Measurements from ENCODE around the gene PDE6B. TPM values are rescaled to one million over a fixed set of nuclear protein-coding genes. Genes with fewer than 3 reads are reported as not detected.
"Not testable (repeated sequence)": the region's sequence is repeated elsewhere in the genome, so short reads cannot be mapped to it uniquely, and the experiment has no call there.

PDE6B gene
- total RNA-seq, 4 donors from 2014 or later = 2.2 to 5.8 (median 4.4) TPM

GRCh38 chr4:632926-633325 is 7.6 kb downstream of the PDE6B start:
- intact Hi-C loops (cut with DNase I) = no loop called here
- DNase-seq (ENCODE audit: extremely low spot score) = no peak
- Histone ChIP-seq H3K27ac (replicated peaks in 1 of 4) (no peak overlapping the region), H3K9me3 (peaks cover 0 to 3% (median 0%) of the 10 kb centered on the region in 4 donors), H3K36me3 (no peaks in the 10 kb centered on the region), H3K27me3 (peaks cover 0 to 59% (median 0%) of the 10 kb centered on the region in 4 donors), H3K4me1 (no peaks in the 10 kb centered on the region), H3K4me3 (no peak overlapping the region)
- TF ChIP-seq CTCF (IDR thresholded peaks at IDR 0.05) (no peak), POLR2AphosphoS5 (IDR thresholded peaks at IDR 0.05) (no peak), EP300 (IDR thresholded peaks at IDR 0.05) (no peak), POLR2A (IDR thresholded peaks at IDR 0.05; ENCODE audit: low read depth) (no peak)
- 92% methylated on average over 6 of the region's 6 CpGs for WGBS

GRCh38 chr4:633406-633805 is 8.0 kb downstream of the PDE6B start:
- 37% methylated on average over 2 of the region's 9 CpGs for WGBS
- H3K36me3 ChIP-seq = no peaks in the 10 kb centered on the region
- no peak overlapping the region for H3K27ac ChIP-seq (replicated peaks in 1 of 4)
- no peak overlapping the region for H3K4me3 ChIP-seq
- H3K27me3 ChIP-seq = peaks cover 0 to 59% (median 0%) of the 10 kb centered on the region in 4 donors
- no peak for DNase-seq (ENCODE audit: extremely low spot score)
- H3K9me3 ChIP-seq = peaks cover 0 to 3% (median 0%) of the 10 kb centered on the region in 4 donors
- H3K4me1 ChIP-seq = no peaks in the 10 kb centered on the region
- TF ChIP-seq EP300 (IDR thresholded peaks at IDR 0.05) = no peak
- intact Hi-C loops (cut with DNase I) = no loop called here

- peaks cover 0 to 3% (median 0%) of the 10 kb centered on the region in 4 donors for H3K9me3 ChIP-seq
- no peaks in the 10 kb centered on the region for H3K4me1 ChIP-seq
- intact Hi-C loops (cut with DNase I) = no loop called here
- peaks cover 0 to 59% (median 0%) of the 10 kb centered on the region in 4 donors for H3K27me3 ChIP-seq
- TF ChIP-seq POLR2AphosphoS5 (IDR thresholded peaks at IDR 0.05) (no peak), POLR2A (IDR thresholded peaks at IDR 0.05; ENCODE audit: low read depth) (no peak), EP300 (IDR thresholded peaks at IDR 0.05) (no peak), CTCF (IDR thresholded peaks at IDR 0.05) (no peak)
- no peak for DNase-seq (ENCODE audit: extremely low spot score)
- no peaks in the 10 kb centered on the region for H3K36me3 ChIP-seq
- H3K4me3 ChIP-seq = no peak overlapping the region
- WGBS = 84% methylated on average over 4 of the region's 15 CpGs
- H3K27ac ChIP-seq (replicated peaks in 1 of 4) = no peak overlapping the region
Measured at GRCh38 chr4:633976-634598, 8.7 kb downstream of the PDE6B start.

- TF ChIP-seq POLR2AphosphoS5 (IDR thresholded peaks at IDR 0.05) = no peak
- TF ChIP-seq POLR2A (IDR thresholded peaks at IDR 0.05; ENCODE audit: low read depth) = no peak
- intact Hi-C loops (cut with DNase I) = no loop called here
- H3K9me3 ChIP-seq = peaks cover 0 to 3% (median 0%) of the 10 kb centered on the region in 4 donors
- no peaks in the 10 kb centered on the region for H3K4me1 ChIP-seq
- no peak for DNase-seq (ENCODE audit: extremely low spot score)
- H3K4me3 ChIP-seq = no peak overlapping the region
- 81% methylated on average over 23 of the region's 23 CpGs for WGBS
- H3K27me3 ChIP-seq = peaks cover 0 to 59% (median 0%) of the 10 kb centered on the region in 4 donors
- no peak overlapping the region for H3K27ac ChIP-seq (replicated peaks in 1 of 4)
- H3K36me3 ChIP-seq = no peaks in the 10 kb centered on the region
Measured at GRCh38 chr4:634599-634985, 9.2 kb downstream of the PDE6B start.

- H3K27ac ChIP-seq (replicated peaks in 1 of 4); DNase-seq (ENCODE audit: extremely low spot score); H3K36me3 ChIP-seq; H3K9me3 ChIP-seq; H3K4me1 ChIP-seq; H3K4me3 ChIP-seq; intact Hi-C loops (cut with DNase I): not testable (repeated sequence)
- peaks cover 0 to 59% (median 0%) of the 10 kb centered on the region in 4 donors for H3K27me3 ChIP-seq
- 94% methylated on average over 43 of the region's 46 CpGs for WGBS
Measured at GRCh38 chr4:635066-635835, 9.9 kb downstream of the PDE6B start.

- H3K27ac ChIP-seq (replicated peaks in 1 of 4) = no peak overlapping the region
- no peaks in the 10 kb centered on the region for H3K4me1 ChIP-seq
- no peaks in the 10 kb centered on the region for H3K36me3 ChIP-seq
- H3K27me3 ChIP-seq = peaks cover 0 to 57% (median 0%) of the 10 kb centered on the region in 4 donors
- DNase-seq (ENCODE audit: extremely low spot score) = no peak
- peaks cover 0 to 3% (median 0%) of the 10 kb centered on the region in 4 donors for H3K9me3 ChIP-seq
- WGBS = 85% methylated on average over 21 of the region's 22 CpGs
- TF ChIP-seq EP300 (IDR thresholded peaks at IDR 0.05) (no peak), POLR2AphosphoS5 (IDR thresholded peaks at IDR 0.05) (no peak), CTCF (IDR thresholded peaks at IDR 0.05) (no peak), POLR2A (IDR thresholded peaks at IDR 0.05; ENCODE audit: low read depth) (no peak)
- intact Hi-C loops (cut with DNase I) = no loop called here
- H3K4me3 ChIP-seq = no peak overlapping the region
Measured at GRCh38 chr4:635851-636627, 10.7 kb downstream of the PDE6B start.

All from esophagus muscularis mucosa (tissue), 4 donors.